OCI-LY7 (cell line): ENCODE data around the gene KLK10. TPM values are rescaled to one million over a fixed set of nuclear protein-coding genes. Genes with fewer than 3 reads are reported as not detected.

Source experiments
- BruUV-seq: library from RNA; stranded (reverse); fragments of 400-500 nt; replicated peaks from 2 replicates; lab custom pipeline; 2021; lab: Mats Ljungman, UMichigan
- CTCF ChIA-PET: fragments of 300-600 bp; sonication (Branson Sonifier 250); formaldehyde crosslinking; loops from one replicate; lab custom pipeline; 2022; ENCODE audit warnings: antibody characterized with exemption; ENCODE audit not compliant: unreplicated experiment; lab: Charles Lee
- POLR2A ChIA-PET: fragments of 300-600 bp; sonication (Branson Sonifier 250); formaldehyde crosslinking; loops from one replicate; lab custom pipeline; 2022; ENCODE audit warnings: antibody characterized with exemption; lab: Charles Lee
- DNase-seq: peaks from one replicate; pipeline ENCODE4 v3.0.0-alpha.2; 2015; ENCODE audit warnings: low spot score
- H2AFZ ChIP-seq: fragments of 200-600 bp; sonication (generic), shearing (Covaris generic); 2 replicates; pipeline ENCODE4 v1.6.1; 2014; ENCODE audit warnings: mild to moderate bottlenecking, antibody characterized with exemption, low read length, moderate library complexity
- H3K27ac ChIP-seq: fragments of 200-600 bp; sonication (generic); 2 replicates; pipeline ENCODE4 v1.5.1; 2014; ENCODE audit warnings: mixed run types, low read depth, mild to moderate bottlenecking, moderate library complexity, low read length, inconsistent platforms; ENCODE audit not compliant: poor library complexity, severe bottlenecking
- H3K36me3 ChIP-seq: fragments of 200-600 bp; sonication (generic); 2 replicates; pipeline ENCODE4 v1.6.1; 2014; ENCODE audit warnings: mild to moderate bottlenecking, antibody characterized with exemption, low read length, moderate library complexity, mixed read lengths; ENCODE audit not compliant: insufficient read depth
- H3K4me1 ChIP-seq: fragments of 200-600 bp; sonication (generic); 2 replicates; pipeline ENCODE4 v1.5.1; 2014; ENCODE audit warnings: mild to moderate bottlenecking, low read length; ENCODE audit not compliant: insufficient read depth, poor library complexity, severe bottlenecking
- H3K4me2 ChIP-seq: fragments of 200-600 bp; sonication (generic); 2 replicates; pipeline ENCODE4 v1.6.1; 2014; ENCODE audit warnings: mild to moderate bottlenecking, low read length
- H3K4me3 ChIP-seq: fragments of 200-600 bp; sonication (generic); 2 replicates; pipeline ENCODE4 v1.5.1; 2014; ENCODE audit warnings: mild to moderate bottlenecking, low read depth, low read length; ENCODE audit not compliant: poor library complexity, severe bottlenecking
- H3K79me2 ChIP-seq: fragments of 200-600 bp; sonication (generic); 2 replicates; pipeline ENCODE4 v1.6.1; 2016; ENCODE audit warnings: low read depth, mild to moderate bottlenecking, low read length, moderate library complexity, mixed read lengths; ENCODE audit not compliant: insufficient read depth
- H3K9me2 ChIP-seq: fragments of 200-600 bp; sonication (generic); 2 replicates; pipeline ENCODE4 v1.6.1; 2016; ENCODE audit warnings: mild to moderate bottlenecking, low read length, mixed read lengths; ENCODE audit not compliant: insufficient read depth
- H3K9me3 ChIP-seq: fragments of 200-600 bp; sonication (generic); 2 replicates; pipeline ENCODE4 v1.6.1; 2014; ENCODE audit warnings: mild to moderate bottlenecking, mixed run types, low read length, mixed read lengths
- H4K20me1 ChIP-seq: fragments of 200-600 bp; sonication (generic); 2 replicates; pipeline ENCODE4 v1.6.1; 2014; ENCODE audit warnings: mild to moderate bottlenecking, antibody characterized with exemption, low read length, moderate library complexity, mixed read lengths; ENCODE audit not compliant: insufficient read depth
- CTCF ChIP-seq: fragments of 200-600 bp; sonication (generic); conservative IDR thresholded peaks from 2 replicates; pipeline ENCODE4 v1.5.1; 2014; ENCODE audit warnings: mild to moderate bottlenecking, antibody characterized with exemption, low read length, moderate library complexity, mixed read lengths
- EZH2phosphoT487 ChIP-seq: fragments of 200-600 bp; sonication (generic); IDR thresholded peaks from 2 replicates; pipeline ENCODE4 v1.6.1; 2018; ENCODE audit warnings: low read depth, borderline replicate concordance, mild to moderate bottlenecking, mixed run types, antibody characterized with exemption, low read length, moderate library complexity, mixed read lengths
- intact Hi-C: fragments of 100-400 bp; cut with micrococcal nuclease; formaldehyde crosslinking; loops from one replicate; pipeline ENCODE4 v1.10.0; 2022; ENCODE audit not compliant: unreplicated experiment
- total RNA-seq, 2 experiments: library from RNA; depleted of rRNA in 1 of 2; stranded (reverse); fragments of >200 nt in 1 of 2; shearing (Covaris generic) in 1 of 2; gene quantifications; 2 replicates each; pipeline ENCODE4 v1.2.3, GENCODE V29; 2014 to 2022

Gene KLK10
- total RNA-seq, 2 experiments from 2014 or later: not detected

GRCh38 chr19:51065221-51065960 is 45.9 kb upstream of the KLK10 start:
- Histone ChIP-seq H3K4me3 (no peak overlapping the region), H3K4me2 (no peak overlapping the region), H3K9me3 (no peaks in the 10 kb centered on the region), H2AFZ (no peak overlapping the region), H3K4me1 (no peaks in the 10 kb centered on the region), H4K20me1 (no peaks in the 10 kb centered on the region), H3K79me2 (no peaks in the 10 kb centered on the region), H3K27ac (no peak overlapping the region), H3K9me2 (no peaks in the 10 kb centered on the region), H3K36me3 (no peaks in the 10 kb centered on the region)
- DNase-seq: no peak
- POLR2A ChIA-PET: no interaction called here
- no peak for TF ChIP-seq CTCF
- no peak for TF ChIP-seq EZH2phosphoT487
- CTCF ChIA-PET: no interaction called here
- intact Hi-C loops: no loop called here
- BruUV-seq: no TSS peak

- Histone ChIP-seq H3K27ac (no peak within 1 kb of the TSS), H3K4me3 (no peak within 1 kb of the TSS), H3K9me3 (no peaks in the 10 kb centered on the region), H3K4me2 (no peak within 1 kb of the TSS), H2AFZ (no peak within 1 kb of the TSS), H3K79me2 (no peaks in the 10 kb centered on the region), H3K9me2 (no peaks in the 10 kb centered on the region), H4K20me1 (no peaks in the 10 kb centered on the region), H3K36me3 (no peaks in the 10 kb centered on the region), H3K4me1 (no peaks in the 10 kb centered on the region)
- intact Hi-C loops: no loop called here
- TF ChIP-seq EZH2phosphoT487: no peak
- TF ChIP-seq CTCF: no peak
- BruUV-seq: no TSS peak
- DNase-seq: no peak
- CTCF ChIA-PET: no interaction called here
- POLR2A ChIA-PET: no interaction called here
These were observed 45.2 kb upstream of the KLK10 start, which contains the start of gene KLK13 for GRCh38 chr19:51064534-51065220. Gene KLK13, minus strand, starts transcription at chr19:51065092. Its CDS starts 25 bp downstream, at chr19:51065067.

- Histone ChIP-seq H4K20me1 (no peaks in the 10 kb centered on the region), H3K36me3 (no peaks in the 10 kb centered on the region), H3K27ac (no peak overlapping the region), H3K4me1 (no peaks in the 10 kb centered on the region), H3K9me3 (no peaks in the 10 kb centered on the region), H3K9me2 (no peaks in the 10 kb centered on the region), H2AFZ (no peak overlapping the region), H3K79me2 (no peaks in the 10 kb centered on the region), H3K4me3 (no peak overlapping the region), H3K4me2 (no peak overlapping the region)
- BruUV-seq: no TSS peak
- no peak for DNase-seq
- intact Hi-C loops: no loop called here
- ChIA-PET POLR2A (no interaction called here), CTCF (no interaction called here)
- no peak for TF ChIP-seq CTCF
- TF ChIP-seq EZH2phosphoT487: no peak
These were observed 44.2 kb upstream of the KLK10 start for GRCh38 chr19:51063664-51064063.
